Sciatic nerve (tissue), 2 donors: ENCODE measurements around the gene PM20D1. TPM values are rescaled to one million over a fixed set of nuclear protein-coding genes. Genes with fewer than 3 reads are reported as not detected.

Source experiments
- ATAC-seq: fragments of 200-7000 bp; cut with Tn5 transposase; one replicate; pipeline ENCODE4 v1.9.1; 2020; ENCODE audit warnings: mild to moderate bottlenecking, moderate library complexity
- DNase-seq: peaks from one replicate; pipeline ENCODE4 v3.0.0-alpha.2; 2020; ENCODE audit warnings: low spot score
- intact Hi-C: fragments of 100-400 bp; cut with DNase I; formaldehyde crosslinking; loops from one replicate; pipeline ENCODE4 v1.14.2; 2022
- total RNA-seq: library from RNA; stranded (reverse); fragmentation: NEBNext Ultra II Directional; extraction: Animal tissue kit (Norgen Biotek cat#: 25700); gene quantifications from one replicate; pipeline ENCODE4 v1.2.1, GENCODE V29; 2021
- donor health status: DM: no; HTN: no; CAD: no.
- donor health status: DM: no; HTN: no; CAD: no.

Gene PM20D1
- total RNA-seq, 1 donor from 2014 or later = 3.9 TPM

GRCh38 chr1:205785446-205785845 is 64.5 kb downstream of the PM20D1 start:
- DNase-seq (no peak), ATAC-seq (no peak)
- intact Hi-C loops = no loop called here

GRCh38 chr1:205783904-205784303 is 66.0 kb downstream of the PM20D1 start:
- no peak for DNase-seq
- intact Hi-C loops = no loop called here
- ATAC-seq = peak; percentile 77

- DNase-seq = no peak
- ATAC-seq = peak; percentile 22
- intact Hi-C loops = no loop called here
Observed at GRCh38 chr1:205783433-205783795, 66.5 kb downstream of the PM20D1 start.

- ATAC-seq = no peak
- DNase-seq = no peak
- intact Hi-C loops = no loop called here
Observed at GRCh38 chr1:205782627-205783432, 67.1 kb downstream of the PM20D1 start.

- DNase-seq = no peak
- ATAC-seq = no peak
- intact Hi-C loops = no loop called here
Observed at GRCh38 chr1:205780335-205780734, 69.6 kb downstream of the PM20D1 start.

Other genes with a start within 250 kb of the PM20D1 start
- gene ELK4, start 218.1 kb downstream of the PM20D1 start, total RNA-seq = 72.1 TPM
- 1.3 TPM for gene SLC45A3, start 169.6 kb downstream of the PM20D1 start, total RNA-seq
- gene NUCKS1, start 100.0 kb downstream of the PM20D1 start, total RNA-seq = 193 TPM
- gene RAB29, start 74.7 kb downstream of the PM20D1 start, total RNA-seq = 17.6 TPM
- gene SLC41A1, start 36.9 kb downstream of the PM20D1 start, total RNA-seq = 44.0 TPM
- gene SLC26A9, start 93.3 kb upstream of the PM20D1 start, total RNA-seq = not detected
- gene RAB7B, start 153.3 kb upstream of the PM20D1 start, total RNA-seq = 5.1 TPM
- 1.1 TPM for gene CTSE, start 173.8 kb upstream of the PM20D1 start, total RNA-seq
- 1.2 TPM for gene RHEX, start 203.0 kb upstream of the PM20D1 start, total RNA-seq